Jurkat, Clone E6-1 (cell line): ENCODE measurements around the gene NID2.

ENCODE experiments used
- DNase-seq: peaks from one replicate; pipeline ENCODE4 v3.0.0-alpha.2; 2011; ENCODE audit warnings: low read depth, low spot score
- H3K4me3 ChIP-seq: 2 replicates; pipeline ENCODE4 v1.5.1; 2011; ENCODE audit warnings: mild to moderate bottlenecking, low read length, control low read depth, moderate library complexity

The NID2 gene

GRCh38 chr14:52042371-52043289 is 26.2 kb downstream of the NID2 start:
- H3K4me3 ChIP-seq: no peak overlapping the region
- DNase-seq: no peak

GRCh38 chr14:52040598-52040997 is 28.3 kb downstream of the NID2 start:
- no peak for DNase-seq
- H3K4me3 ChIP-seq: no peak overlapping the region

DNA sequence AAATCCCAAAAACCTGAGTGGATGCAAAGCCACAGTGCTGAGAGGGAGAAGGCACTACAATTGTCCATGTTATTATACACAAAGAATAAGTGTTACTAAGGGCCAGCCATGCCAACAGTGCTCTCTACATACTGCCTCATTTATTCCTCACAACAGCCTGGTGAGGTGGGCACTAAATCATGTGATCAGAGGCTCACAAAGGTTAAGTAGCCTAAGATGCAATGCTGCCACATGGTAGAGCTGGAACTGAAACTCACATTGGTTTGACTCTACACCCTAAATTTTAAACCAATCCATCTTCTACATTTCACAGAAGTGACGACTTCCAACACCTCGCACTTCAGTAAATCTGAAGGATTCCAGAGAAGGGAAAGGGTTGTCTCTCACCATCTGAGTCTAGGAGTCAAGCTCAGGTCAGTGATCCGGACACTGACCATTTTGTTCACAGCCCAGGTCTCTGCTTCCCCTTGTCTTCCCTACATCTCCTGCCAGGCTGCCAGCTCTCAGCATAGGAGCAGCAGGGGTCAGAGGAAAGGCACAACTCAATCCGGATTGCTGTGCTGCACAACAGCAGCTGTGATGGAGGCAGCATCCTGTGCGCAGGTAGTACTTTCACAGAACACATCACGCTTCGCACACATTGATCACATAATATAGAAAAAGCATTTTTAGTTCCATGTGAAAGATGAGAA is 29.6 kb downstream of the NID2 start:
- H3K4me3 ChIP-seq: no peak overlapping the region

DNA sequence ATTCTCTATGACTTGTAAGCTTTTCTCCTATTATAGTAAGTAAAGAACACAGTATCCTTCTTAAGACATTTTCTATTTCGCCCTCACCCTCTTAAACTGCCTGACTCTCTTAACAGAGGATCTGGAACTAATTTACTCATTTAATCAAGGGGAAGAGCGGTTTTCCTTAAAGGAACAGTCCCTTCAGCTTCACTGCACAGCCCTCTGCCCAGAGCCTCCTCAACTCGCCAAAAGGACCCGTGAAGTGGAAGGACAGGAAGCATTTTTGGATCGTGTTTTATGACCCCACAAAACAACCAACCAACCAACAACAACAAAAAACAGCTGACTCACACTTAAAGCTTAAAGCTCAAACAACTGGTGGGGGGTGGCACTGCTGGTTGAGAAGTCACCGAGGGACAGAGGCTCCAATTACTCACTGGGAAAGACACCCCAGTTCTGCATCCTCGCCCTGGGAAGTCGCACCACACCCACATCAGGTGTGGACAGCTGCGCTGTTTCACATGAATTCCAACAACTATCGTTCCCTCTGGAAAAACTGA is 35.7 kb downstream of the NID2 start:
- DNase-seq: no peak
- no peak overlapping the region for H3K4me3 ChIP-seq

More for the DNA sequence above, 29.6 kb downstream of the NID2 start:
- DNase-seq: no peak

DNA sequence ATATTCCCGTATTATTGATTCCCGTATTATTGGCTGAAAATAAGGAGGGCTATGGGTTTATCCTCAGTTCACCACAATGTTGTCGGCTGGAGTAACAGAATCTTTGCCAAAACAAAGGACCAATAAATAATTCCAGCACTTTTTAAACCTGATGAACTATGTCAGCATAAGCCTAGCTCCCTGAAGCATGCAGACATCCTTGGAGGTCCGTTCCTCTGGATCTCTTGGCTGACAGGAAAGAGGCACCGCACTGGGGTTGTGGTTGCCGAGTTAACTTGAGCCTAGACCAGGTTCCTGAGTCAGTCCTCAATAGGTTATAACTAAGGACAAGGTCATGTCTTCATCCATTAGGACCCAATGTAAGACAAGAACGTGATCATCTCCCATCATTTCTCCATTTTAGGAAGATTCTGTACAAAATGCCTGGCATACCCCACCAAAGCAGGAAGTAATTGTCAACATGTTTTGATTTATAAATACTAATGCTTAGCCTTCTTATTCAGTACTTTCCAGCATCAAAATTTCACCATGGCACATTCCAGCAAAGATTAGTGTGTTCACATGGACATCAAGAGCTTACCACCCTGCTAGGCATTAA is 36.6 kb downstream of the NID2 start:
- no peak for DNase-seq
- no peak overlapping the region for H3K4me3 ChIP-seq

GRCh38 chr14:52031781-52032180 is 37.1 kb downstream of the NID2 start:
- no peak for DNase-seq
- H3K4me3 ChIP-seq: no peak overlapping the region

DNA sequence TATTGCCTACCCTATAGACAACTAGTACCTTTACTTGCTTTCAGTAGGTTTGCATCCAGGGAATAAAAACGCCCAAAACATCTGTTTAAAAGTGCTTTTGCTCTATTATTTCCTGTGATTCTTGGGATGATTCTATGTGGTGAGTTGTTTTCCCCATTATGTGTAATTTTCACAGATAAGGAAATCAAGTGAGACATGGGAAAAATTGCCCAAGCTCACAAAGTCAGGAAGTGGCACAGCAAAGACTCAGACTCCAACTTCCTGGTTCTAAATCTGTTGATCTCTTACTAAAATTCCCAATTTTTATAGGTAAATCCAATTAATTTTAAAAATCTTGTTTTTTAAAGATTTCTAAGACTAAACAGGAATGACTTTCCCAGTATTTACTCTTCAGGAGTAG is 39.0 kb downstream of the NID2 start:
- no peak overlapping the region for H3K4me3 ChIP-seq
- DNase-seq: no peak

GRCh38 chr14:52026901-52027300 is 42.0 kb downstream of the NID2 start:
- no peak overlapping the region for H3K4me3 ChIP-seq
- no peak for DNase-seq

- no peak for DNase-seq
- no peak overlapping the region for H3K4me3 ChIP-seq
Measured at GRCh38 chr14:52026017-52026660, 42.7 kb downstream of the NID2 start.

DNA sequence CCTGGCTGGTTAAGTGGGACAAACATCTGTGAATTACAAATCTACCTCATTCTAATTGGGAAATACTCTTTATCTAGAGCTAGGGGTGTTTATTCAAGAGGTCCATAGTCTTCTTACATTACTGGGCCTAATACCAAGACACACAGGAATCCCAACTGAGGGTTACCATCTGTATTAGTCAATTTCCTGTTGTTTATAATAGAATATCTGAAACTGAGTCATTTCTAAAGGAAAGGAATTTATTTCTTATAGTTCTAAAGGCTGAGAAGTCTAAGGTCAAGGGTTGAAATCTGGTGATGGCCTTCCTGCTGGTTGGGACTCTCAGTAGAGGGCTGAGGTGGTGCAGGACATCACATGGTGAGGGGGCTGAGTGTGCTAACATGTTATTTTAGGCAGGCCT is 43.5 kb downstream of the NID2 start:
- DNase-seq: no peak
- no peak overlapping the region for H3K4me3 ChIP-seq

- no peak overlapping the region for H3K4me3 ChIP-seq
- no peak for DNase-seq
Measured at GRCh38 chr14:52023518-52023917, 45.3 kb downstream of the NID2 start.

DNA sequence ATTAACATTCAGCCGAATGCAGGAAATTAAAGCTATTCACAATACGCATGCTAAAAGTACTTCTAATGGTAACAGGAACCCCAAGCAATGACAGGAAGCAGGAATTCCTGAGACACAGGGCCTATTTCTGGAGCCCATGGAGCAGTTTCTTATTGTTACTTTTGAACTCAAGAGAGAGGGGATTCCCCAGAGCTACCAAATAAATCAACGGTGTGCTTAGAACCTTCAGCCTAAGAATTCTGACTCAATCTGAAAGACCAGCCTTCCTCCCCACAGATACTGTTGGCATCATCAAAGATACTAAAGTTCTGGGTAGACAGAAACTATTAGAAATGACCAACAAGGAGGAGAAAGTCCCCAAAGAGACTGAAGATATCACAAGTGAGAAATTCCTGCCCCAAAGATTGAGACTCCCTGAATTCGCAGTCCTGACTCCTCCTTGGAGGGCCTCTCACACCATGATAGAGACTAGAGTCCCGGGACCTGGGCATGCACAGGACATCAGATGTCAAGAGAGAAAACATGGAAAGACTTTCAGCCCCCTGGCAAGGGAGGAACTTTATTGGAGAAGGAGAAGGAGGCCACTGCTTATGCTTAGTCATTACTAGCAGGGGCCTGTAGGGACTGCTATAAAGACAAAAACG is 46.8 kb downstream of the NID2 start:
- no peak overlapping the region for H3K4me3 ChIP-seq
- DNase-seq: no peak

GRCh38 chr14:52020866-52021717 is 47.8 kb downstream of the NID2 start:
- H3K4me3 ChIP-seq: no peak overlapping the region
- peak; percentile 25 for DNase-seq

- DNase-seq: no peak
- H3K4me3 ChIP-seq: no peak overlapping the region
Measured at GRCh38 chr14:52020161-52020714, 48.6 kb downstream of the NID2 start.

DNA sequence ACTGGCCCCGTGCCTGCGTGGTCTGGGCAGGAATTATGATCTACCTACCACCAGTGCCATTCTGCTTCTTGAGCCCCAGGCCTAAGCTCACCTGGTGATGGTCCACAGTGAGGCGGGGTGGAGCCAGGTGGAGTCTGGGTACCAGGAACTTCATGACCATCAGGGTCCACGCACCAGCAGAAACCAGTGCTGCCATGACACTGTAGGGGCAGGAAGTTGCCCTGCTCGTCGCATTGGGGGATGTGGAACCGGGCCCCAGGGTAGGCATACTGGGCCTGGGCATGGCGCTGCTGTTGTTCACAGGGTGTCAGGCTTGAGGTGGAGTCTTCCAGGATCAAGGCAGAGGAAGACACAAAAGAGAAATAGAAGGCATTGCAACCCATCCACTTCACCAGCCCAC is 49.9 kb downstream of the NID2 start:
- no peak for DNase-seq
- H3K4me3 ChIP-seq: no peak overlapping the region

- H3K4me3 ChIP-seq: no peak overlapping the region
- no peak for DNase-seq
Measured at GRCh38 chr14:52018252-52018651, 50.6 kb downstream of the NID2 start.

GRCh38 chr14:52015411-52016030 is 53.3 kb downstream of the NID2 start:
- H3K4me3 ChIP-seq: no peak overlapping the region
- DNase-seq: no peak
